BLaER1 treated with 17β-estradiol and CSF1 and Interleukin-3, amounts not matched to agents 10 nM and 100 nM (cell line): ENCODE results near the gene PTPRN2.

Experiments used
- H3K27ac ChIP-seq, 11 experiments: shearing (Covaris generic); formaldehyde crosslinking; 2 replicates each; pipeline ENCODE4 v1.8.1; 2022
- H3K27me3 ChIP-seq, 11 experiments: shearing (Covaris generic); formaldehyde crosslinking; 2 replicates each; pipeline ENCODE4 v1.8.1; 2022
- H3K36me3 ChIP-seq, 11 experiments: shearing (Covaris generic); formaldehyde crosslinking; 2 replicates each; pipeline ENCODE4 v1.8.1; 2022
- H3K4me1 ChIP-seq, 10 experiments: shearing (Covaris generic); formaldehyde crosslinking; 2 replicates each; pipeline ENCODE4 v1.8.1; 2022
- H3K4me2 ChIP-seq, 11 experiments: shearing (Covaris generic); formaldehyde crosslinking; 2 replicates each; pipeline ENCODE4 v1.8.1; 2022
- H3K4me3 ChIP-seq, 10 experiments: shearing (Covaris generic); formaldehyde crosslinking; 2 replicates each; pipeline ENCODE4 v1.8.1; 2022
- H3K9ac ChIP-seq, 11 experiments: shearing (Covaris generic); formaldehyde crosslinking; 2 replicates each; pipeline ENCODE4 v1.8.1; 2022
- H3K9me3 ChIP-seq, 11 experiments: shearing (Covaris generic); formaldehyde crosslinking; replicated peaks in 1 of 11; 2 replicates each; pipeline ENCODE4 v1.8.1; 2022
- H4K20me1 ChIP-seq, 11 experiments: shearing (Covaris generic); formaldehyde crosslinking; 2 replicates each; pipeline ENCODE4 v1.8.1; 2022
- Cebpa-rat ChIP-seq, 11 experiments: shearing (Covaris generic); IDR thresholded peaks; 2 replicates each; pipeline ENCODE4 v1.8.1; 2022

Gene PTPRN2

GRCh38 chr7:157585113-157585861 lies 1002.3 kb downstream of the PTPRN2 start:
- Histone ChIP-seq H3K9ac (peak overlapping the region in 8 of 11 experiments; percentile 26 to 58 (median 52); a peak in 12 of 22 replicates), H3K27me3 (no peaks in the 10 kb centered on the region), H3K9me3 (no peaks in the 10 kb centered on the region), H3K4me1 (peaks cover 20 to 58% (median 46%) of the 10 kb centered on the region in 10 experiments), H4K20me1 (no peaks in the 10 kb centered on the region), H3K4me3 (peak overlapping the region in 7 of 10 experiments; percentile 44 to 62 (median 48); a peak in 13 of 20 replicates), H3K27ac (peak overlapping the region in 9 of 11 experiments; percentile 29 to 66 (median 54); a peak in 15 of 22 replicates), H3K36me3 (no peaks in the 10 kb centered on the region), H3K4me2 (peak overlapping the region; percentile 64 to 96 (median 88))
- TF ChIP-seq Cebpa-rat (IDR thresholded peaks at IDR 0.05), result peak in 4 of 11 experiments; percentile 39 to 56 (median 47); a peak in 4 of 22 replicates

- no peaks in the 10 kb centered on the region for H3K9me3 ChIP-seq
- no peaks in the 10 kb centered on the region for H4K20me1 ChIP-seq
- no peak for TF ChIP-seq Cebpa-rat (IDR thresholded peaks at IDR 0.05)
- no peak overlapping the region for H3K9ac ChIP-seq
- no peak overlapping the region for H3K4me3 ChIP-seq
- peaks cover 20 to 58% (median 46%) of the 10 kb centered on the region in 10 experiments for H3K4me1 ChIP-seq
- no peak overlapping the region for H3K27ac ChIP-seq
- H3K36me3 ChIP-seq, result no peaks in the 10 kb centered on the region
- peak overlapping the region in 10 of 11 experiments; percentile 64 to 96 (median 88); a peak in 19 of 22 replicates for H3K4me2 ChIP-seq
- no peaks in the 10 kb centered on the region for H3K27me3 ChIP-seq
These were observed 1003.2 kb downstream of the PTPRN2 start for GRCh38 chr7:157584420-157584819.

GRCh38 chr7:157581740-157582139 lies 1005.9 kb downstream of the PTPRN2 start:
- no peak for TF ChIP-seq Cebpa-rat (IDR thresholded peaks at IDR 0.05)
- no peaks in the 10 kb centered on the region for H3K9me3 ChIP-seq
- peak overlapping the region in 1 of 11 experiments; percentile 42; a peak in 1 of 22 replicates for H3K4me2 ChIP-seq
- no peak overlapping the region for H3K4me3 ChIP-seq
- H3K27ac ChIP-seq, result no peak overlapping the region
- no peaks in the 10 kb centered on the region for H4K20me1 ChIP-seq
- H3K27me3 ChIP-seq, result peaks cover 0 to under 1% (median 0%) of the 10 kb centered on the region in 11 experiments; a peak in 2 of 22 replicates
- H3K9ac ChIP-seq, result no peak overlapping the region
- H3K4me1 ChIP-seq, result peaks cover 20 to 39% (median 28%) of the 10 kb centered on the region in 10 experiments
- H3K36me3 ChIP-seq, result no peaks in the 10 kb centered on the region

GRCh38 chr7:157580324-157580723 lies 1007.3 kb downstream of the PTPRN2 start:
- Histone ChIP-seq H3K4me1 (peaks cover 7 to 34% (median 22%) of the 10 kb centered on the region in 10 experiments), H3K36me3 (no peaks in the 10 kb centered on the region), H3K9ac (no peak overlapping the region), H3K27me3 (peaks cover 0 to 9% (median 0%) of the 10 kb centered on the region in 11 experiments; a peak in 7 of 22 replicates), H3K4me2 (no peak overlapping the region), H3K9me3 (no peaks in the 10 kb centered on the region), H3K4me3 (no peak overlapping the region), H3K27ac (no peak overlapping the region), H4K20me1 (no peaks in the 10 kb centered on the region)
- no peak for TF ChIP-seq Cebpa-rat (IDR thresholded peaks at IDR 0.05)

- TF ChIP-seq Cebpa-rat (IDR thresholded peaks at IDR 0.05), result no peak
- H4K20me1 ChIP-seq, result no peaks in the 10 kb centered on the region
- no peaks in the 10 kb centered on the region for H3K36me3 ChIP-seq
- H3K4me3 ChIP-seq, result no peak overlapping the region
- H3K9me3 ChIP-seq, result peaks cover 0 to under 1% (median 0%) of the 10 kb centered on the region in 11 experiments; a peak in 3 of 22 replicates
- no peak overlapping the region for H3K27ac ChIP-seq
- peaks cover 0 to 9% (median 0%) of the 10 kb centered on the region in 11 experiments; a peak in 7 of 22 replicates for H3K27me3 ChIP-seq
- no peak overlapping the region for H3K9ac ChIP-seq
- no peak overlapping the region for H3K4me2 ChIP-seq
- peaks cover 0 to 25% (median 13%) of the 10 kb centered on the region in 10 experiments; a peak in 16 of 20 replicates for H3K4me1 ChIP-seq
These were observed 1008.2 kb downstream of the PTPRN2 start for GRCh38 chr7:157579425-157579824.

GRCh38 chr7:157577796-157578339 lies 1009.8 kb downstream of the PTPRN2 start:
- Histone ChIP-seq H3K27ac (no peak overlapping the region), H3K4me3 (no peak overlapping the region), H3K4me1 (peaks cover 0 to 22% (median 9%) of the 10 kb centered on the region in 10 experiments; a peak in 10 of 20 replicates), H4K20me1 (no peaks in the 10 kb centered on the region), H3K36me3 (no peaks in the 10 kb centered on the region), H3K27me3 (peaks cover 0 to 9% (median 0%) of the 10 kb centered on the region in 11 experiments; a peak in 7 of 22 replicates), H3K9ac (no peak overlapping the region), H3K9me3 (peaks cover 0 to 8% (median 0%) of the 10 kb centered on the region in 11 experiments; a peak in 5 of 22 replicates), H3K4me2 (no peak overlapping the region)
- TF ChIP-seq Cebpa-rat (IDR thresholded peaks at IDR 0.05), result no peak

GRCh38 chr7:157577061-157577460 lies 1010.6 kb downstream of the PTPRN2 start:
- H3K4me1 ChIP-seq, result peaks cover 0 to 19% (median 9%) of the 10 kb centered on the region in 10 experiments; a peak in 10 of 20 replicates
- H3K27me3 ChIP-seq, result peaks cover 0 to 9% (median 0%) of the 10 kb centered on the region in 11 experiments; a peak in 7 of 22 replicates
- no peak for TF ChIP-seq Cebpa-rat (IDR thresholded peaks at IDR 0.05)
- peak overlapping the region in 4 of 11 experiments; percentile 12 to 48 (median 34); a peak in 7 of 22 replicates for H3K4me2 ChIP-seq
- H3K4me3 ChIP-seq, result no peak overlapping the region
- no peak overlapping the region for H3K27ac ChIP-seq
- no peak overlapping the region for H3K9ac ChIP-seq
- H3K36me3 ChIP-seq, result no peaks in the 10 kb centered on the region
- no peaks in the 10 kb centered on the region for H4K20me1 ChIP-seq
- H3K9me3 ChIP-seq, result peaks cover 0 to 8% (median 0%) of the 10 kb centered on the region in 11 experiments; a peak in 5 of 22 replicates

- H3K9me3 ChIP-seq, result peaks cover 0 to 8% (median 0%) of the 10 kb centered on the region in 11 experiments; a peak in 5 of 22 replicates
- H3K27me3 ChIP-seq, result peaks cover 0 to 9% (median 0%) of the 10 kb centered on the region in 11 experiments; a peak in 7 of 22 replicates
- no peaks in the 10 kb centered on the region for H3K36me3 ChIP-seq
- no peak for TF ChIP-seq Cebpa-rat (IDR thresholded peaks at IDR 0.05)
- no peaks in the 10 kb centered on the region for H4K20me1 ChIP-seq
- H3K4me1 ChIP-seq, result peaks cover 0 to 15% (median 9%) of the 10 kb centered on the region in 10 experiments; a peak in 10 of 20 replicates
- peak overlapping the region in 2 of 10 experiments; percentile 33 to 41; a peak in 3 of 20 replicates for H3K4me3 ChIP-seq
- H3K27ac ChIP-seq, result no peak overlapping the region
- peak overlapping the region; percentile 13 to 67 (median 52); a peak in 20 of 22 replicates for H3K4me2 ChIP-seq
- H3K9ac ChIP-seq, result no peak overlapping the region
These were observed 1011.2 kb downstream of the PTPRN2 start for GRCh38 chr7:157576415-157576814.

GRCh38 chr7:157575777-157576176 lies 1011.8 kb downstream of the PTPRN2 start:
- H3K27ac ChIP-seq, result no peak overlapping the region
- peaks cover 0 to 9% (median 0%) of the 10 kb centered on the region in 11 experiments; a peak in 7 of 22 replicates for H3K27me3 ChIP-seq
- peak overlapping the region in 6 of 11 experiments; percentile 13 to 67 (median 50); a peak in 7 of 22 replicates for H3K4me2 ChIP-seq
- no peak overlapping the region for H3K9ac ChIP-seq
- TF ChIP-seq Cebpa-rat (IDR thresholded peaks at IDR 0.05), result no peak
- no peaks in the 10 kb centered on the region for H3K36me3 ChIP-seq
- H3K9me3 ChIP-seq, result peaks cover 0 to 8% (median 0%) of the 10 kb centered on the region in 11 experiments; a peak in 5 of 22 replicates
- H4K20me1 ChIP-seq, result no peaks in the 10 kb centered on the region
- peaks cover 0 to 16% (median 12%) of the 10 kb centered on the region in 10 experiments; a peak in 15 of 20 replicates for H3K4me1 ChIP-seq
- H3K4me3 ChIP-seq, result no peak overlapping the region
